ENCODE results near the gene CABP4. TPM values are rescaled to one million over a fixed set of nuclear protein-coding genes. Genes with fewer than 3 reads are reported as not detected.
"Not testable (repeated sequence)": the region's sequence is repeated elsewhere in the genome, so short reads cannot be mapped to it uniquely, and the experiment has no call there.

Gene CABP4
- polyA plus RNA-seq, 3 donors = 0.26 to 1.2 (median 0.55) TPM

GRCh38 chr11:67417425-67417824 lies 37.7 kb upstream of the CABP4 start:
- DNase-seq (ENCODE audit: extremely low read depth in 1 of 11, low read depth in 9 of 11, low spot score in 4 of 11) = no peak

DNA sequence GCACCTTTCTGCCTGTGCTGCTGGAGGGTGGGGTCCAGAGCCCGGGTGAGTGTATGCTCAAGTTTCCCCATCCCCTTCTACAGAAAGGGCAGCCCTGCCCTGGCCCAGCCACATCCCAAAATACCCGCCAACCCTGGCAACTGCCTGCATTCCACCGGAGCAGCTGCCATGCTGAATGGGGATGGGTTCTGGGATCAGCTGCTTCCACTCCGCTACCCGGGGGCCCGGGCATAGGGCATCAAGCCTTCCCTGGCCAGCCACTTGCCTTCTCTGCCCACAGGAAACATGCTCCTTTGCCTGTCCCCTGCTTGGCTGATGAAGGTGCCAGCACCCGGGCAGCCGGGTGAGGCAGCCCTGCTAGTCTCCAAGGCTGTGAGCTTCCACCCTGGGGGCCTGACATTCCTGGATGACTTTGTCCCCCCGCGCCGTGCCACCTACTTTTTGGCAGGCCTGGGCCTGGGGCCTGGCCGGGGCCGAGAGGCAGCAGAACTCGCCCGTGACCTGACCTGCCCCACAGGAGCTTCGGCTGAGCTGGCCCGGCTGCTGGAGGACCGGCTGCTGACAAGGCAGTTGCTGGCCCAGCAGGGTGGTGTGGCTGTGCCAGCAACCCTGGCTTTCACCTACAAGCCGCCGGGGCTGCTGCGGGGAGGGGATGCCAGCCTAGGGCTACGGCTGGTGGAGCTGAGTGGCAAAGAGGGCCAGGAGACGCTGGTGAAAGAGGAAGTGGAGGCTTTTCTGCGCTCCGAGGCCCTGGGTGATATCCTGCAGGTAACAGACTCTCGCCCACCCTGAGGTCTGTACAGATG lies 36.5 kb upstream of the CABP4 start:
- no peak for DNase-seq (ENCODE audit: extremely low read depth in 1 of 11, low read depth in 9 of 11, low spot score in 4 of 11)

DNA sequence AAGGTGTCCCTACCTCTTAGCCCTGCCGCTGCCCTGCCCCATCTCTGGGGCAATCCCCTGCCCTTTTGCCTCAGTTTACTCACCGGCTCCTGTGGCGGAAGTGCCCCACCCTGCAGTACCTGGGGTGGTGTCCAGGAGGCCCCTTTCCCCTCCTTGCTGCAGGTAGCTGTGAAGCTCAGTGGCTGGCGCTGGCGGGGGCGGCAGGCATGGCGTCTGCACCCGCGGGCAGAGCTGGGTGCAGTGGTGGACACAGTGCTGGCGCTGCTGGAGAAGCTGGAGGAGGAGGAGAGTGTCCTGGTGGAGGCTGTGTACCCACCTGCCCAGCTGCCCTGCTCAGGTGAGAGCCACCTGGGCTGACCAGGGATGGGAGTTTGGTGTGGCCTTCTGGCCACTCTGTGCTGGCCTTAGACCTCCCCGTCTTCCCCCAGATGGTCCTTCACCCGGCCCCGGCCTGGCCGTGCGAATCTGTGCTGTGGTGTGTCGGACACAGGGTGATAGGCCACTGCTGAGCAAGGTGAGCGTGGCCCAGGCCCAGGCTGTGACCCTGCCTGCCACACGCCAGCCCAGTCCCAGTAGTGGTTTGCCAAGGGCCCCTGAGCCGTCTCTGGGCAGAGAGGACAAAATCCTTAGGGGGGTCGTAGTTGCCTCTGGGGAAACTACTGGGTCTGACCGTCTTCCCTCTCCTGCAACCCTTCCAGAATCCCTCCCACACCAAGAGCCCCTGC lies 35.7 kb upstream of the CABP4 start:
- DNase-seq (ENCODE audit: extremely low read depth in 1 of 11, low read depth in 9 of 11, low spot score in 4 of 11) = no peak

GRCh38 chr11:67420147-67420645 lies 35.0 kb upstream of the CABP4 start:
- DNase-seq (ENCODE audit: extremely low read depth in 1 of 11, low read depth in 9 of 11, low spot score in 4 of 11) = no peak

GRCh38 chr11:67420646-67421429 lies 34.3 kb upstream of the CABP4 start:
- peak; percentile 71 to 94 (median 91) for DNase-seq (ENCODE audit: extremely low read depth in 1 of 11, low read depth in 9 of 11, low spot score in 4 of 11)

- no peak for DNase-seq (ENCODE audit: extremely low read depth in 1 of 11, low read depth in 9 of 11, low spot score in 4 of 11)
These were observed 33.6 kb upstream of the CABP4 start for GRCh38 chr11:67421430-67422031.

- no peak for DNase-seq (ENCODE audit: extremely low read depth in 1 of 11, low read depth in 9 of 11, low spot score in 4 of 11)
These were observed 32.3 kb upstream of the CABP4 start for GRCh38 chr11:67422891-67423290.

- DNase-seq (ENCODE audit: extremely low read depth in 1 of 11, low read depth in 9 of 11, low spot score in 4 of 11) = no peak
These were observed 31.7 kb upstream of the CABP4 start for GRCh38 chr11:67423466-67423865.

DNA sequence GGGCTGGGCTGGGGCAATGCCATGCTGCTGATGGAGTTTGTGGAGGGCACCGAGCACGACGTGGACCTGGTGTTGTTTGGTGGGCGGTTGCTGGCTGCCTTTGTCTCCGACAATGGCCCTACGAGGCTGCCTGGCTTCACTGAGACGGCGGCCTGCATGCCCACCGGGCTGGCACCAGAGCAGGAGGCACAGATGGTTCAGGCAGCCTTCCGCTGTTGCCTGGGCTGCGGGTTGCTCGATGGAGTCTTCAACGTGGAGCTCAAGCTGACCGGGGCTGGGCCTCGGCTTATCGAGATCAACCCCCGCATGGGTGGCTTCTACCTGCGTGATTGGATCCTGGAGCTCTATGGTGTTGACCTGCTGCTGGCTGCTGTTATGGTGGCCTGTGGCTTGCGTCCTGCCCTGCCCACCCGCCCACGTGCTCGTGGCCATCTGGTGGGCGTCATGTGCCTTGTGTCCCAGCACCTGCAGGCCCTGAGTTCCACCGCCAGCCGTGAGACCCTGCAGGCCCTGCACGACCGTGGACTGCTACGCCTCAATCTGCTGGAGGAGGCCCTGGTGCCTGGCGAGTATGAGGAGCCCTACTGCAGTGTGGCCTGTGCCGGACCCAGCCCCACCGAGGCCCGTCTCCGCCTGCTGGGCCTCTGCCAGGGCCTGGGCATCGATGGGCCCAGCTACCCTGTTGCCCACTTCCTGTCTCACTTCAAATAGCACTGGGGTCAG lies 31.1 kb upstream of the CABP4 start:
- DNase-seq (ENCODE audit: extremely low read depth in 1 of 11, low read depth in 9 of 11, low spot score in 4 of 11) = no peak

- not testable (repeated sequence) for DNase-seq (ENCODE audit: extremely low read depth in 1 of 11, low read depth in 9 of 11, low spot score in 4 of 11)
These were observed 27.7 kb upstream of the CABP4 start for GRCh38 chr11:67427364-67427859.

DNA sequence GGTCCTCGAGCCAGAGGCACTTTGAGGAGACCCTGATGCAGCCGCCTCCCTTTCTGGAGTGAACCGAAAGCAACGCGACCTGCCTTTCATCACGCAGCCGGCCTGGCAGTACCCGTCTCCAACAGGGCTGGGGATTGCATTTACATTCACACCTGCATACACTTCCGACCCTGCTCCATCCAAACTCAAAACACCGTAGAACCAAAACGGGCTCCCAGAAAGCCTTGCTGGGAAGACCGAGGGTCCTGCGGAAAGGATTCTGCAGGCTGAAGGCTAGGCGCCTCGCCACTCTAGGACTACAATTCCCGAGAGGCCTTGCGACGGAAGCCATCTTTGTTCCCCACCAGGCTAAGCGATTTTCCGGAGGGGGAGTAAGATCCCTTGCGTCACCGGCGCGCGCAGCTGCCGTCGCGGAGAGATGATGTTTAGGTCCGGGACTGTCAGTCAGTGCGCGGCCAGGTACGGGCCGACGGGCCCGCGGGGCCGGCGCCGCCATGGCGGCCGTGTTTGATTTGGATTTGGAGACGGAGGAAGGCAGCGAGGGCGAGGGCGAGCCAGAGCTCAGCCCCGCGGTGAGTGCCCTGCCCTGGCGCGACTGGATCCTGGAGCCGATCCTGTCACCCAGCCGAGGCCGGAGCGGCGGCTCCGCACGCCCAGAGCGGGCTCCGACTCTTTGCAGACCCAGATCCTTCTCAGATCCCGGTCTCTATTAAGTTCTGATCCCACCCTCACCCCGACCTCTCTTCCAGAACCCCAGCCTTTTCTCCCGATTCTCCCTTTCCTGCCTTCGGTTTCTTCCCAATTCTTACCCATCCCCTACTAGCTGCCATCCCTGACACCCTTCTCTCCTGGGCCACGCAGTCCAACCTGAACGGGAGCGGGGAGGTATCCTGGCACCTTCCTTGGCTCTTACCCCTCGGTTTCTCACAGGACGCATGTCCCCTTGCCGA lies 26.8 kb upstream of the CABP4 start, which contains the start of gene RPS6KB2:
Gene RPS6KB2, plus strand, starts transcription at position 443 of the 950 bp plus-strand sequence. Its CDS starts 52 bp downstream, at position 495.
- peak; percentile 94 to 99 (median 97) for DNase-seq (ENCODE audit: extremely low read depth in 1 of 11, low read depth in 9 of 11, low spot score in 4 of 11)

- no peak for DNase-seq (ENCODE audit: extremely low read depth in 1 of 11, low read depth in 9 of 11, low spot score in 4 of 11)
These were observed 26.0 kb upstream of the CABP4 start for GRCh38 chr11:67429038-67429668.

GRCh38 chr11:67429722-67430121 lies 25.4 kb upstream of the CABP4 start:
- no peak for DNase-seq (ENCODE audit: extremely low read depth in 1 of 11, low read depth in 9 of 11, low spot score in 4 of 11)

DNA sequence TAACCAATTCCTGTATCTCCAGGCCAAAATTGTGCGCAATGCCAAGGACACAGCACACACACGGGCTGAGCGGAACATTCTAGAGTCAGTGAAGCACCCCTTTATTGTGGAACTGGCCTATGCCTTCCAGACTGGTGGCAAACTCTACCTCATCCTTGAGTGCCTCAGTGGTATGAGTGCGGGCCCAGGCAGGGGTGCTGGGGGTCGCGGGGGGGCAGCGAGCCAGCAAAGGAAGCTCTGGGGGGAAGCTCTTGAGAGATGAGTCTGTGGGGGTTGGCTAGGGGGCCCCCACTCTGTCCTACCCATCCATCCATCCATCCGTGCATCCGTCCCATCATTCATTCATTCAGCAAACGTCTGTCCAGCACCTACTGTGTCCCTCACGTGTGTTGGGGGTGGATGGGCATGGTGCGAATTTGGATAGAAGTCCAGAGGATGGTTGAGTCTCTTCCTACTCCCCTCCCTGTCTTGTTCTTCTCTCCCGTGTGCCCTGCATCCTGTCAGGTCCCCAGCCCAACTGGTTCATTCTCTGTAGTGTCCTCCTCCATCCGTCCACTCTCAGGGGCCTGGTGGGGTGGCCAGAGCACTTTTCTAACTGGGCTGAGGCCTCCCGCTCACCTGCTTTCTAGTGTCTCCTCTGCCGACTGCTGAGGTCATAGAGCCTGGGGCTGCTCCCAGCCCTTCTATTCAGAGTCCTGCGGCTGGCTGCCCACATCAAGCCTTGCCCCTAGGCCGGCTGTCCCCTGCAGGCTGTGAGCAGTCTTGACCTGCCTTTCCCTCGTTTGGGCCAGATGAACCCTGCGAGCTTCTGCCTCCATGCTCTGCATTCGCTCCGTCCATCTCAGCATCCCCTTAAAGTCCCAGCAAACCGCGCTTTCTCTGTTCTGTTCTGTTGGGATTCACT lies 23.6 kb upstream of the CABP4 start:
- no peak for DNase-seq (ENCODE audit: extremely low read depth in 1 of 11, low read depth in 9 of 11, low spot score in 4 of 11)

GRCh38 chr11:67432655-67433349 lies 22.4 kb upstream of the CABP4 start:
- no peak for DNase-seq (ENCODE audit: extremely low read depth in 1 of 11, low read depth in 9 of 11, low spot score in 4 of 11)

Measured in renal cortex interstitium (tissue), 11 donors.